Neutrophil (primary cell): ENCODE results near the gene CLASP1.
A peak's percentile ranks its signal among the peaks of the same experiment; 100 is the strongest.
"Not testable (repeated sequence)": the region's sequence is repeated elsewhere in the genome, so short reads cannot be mapped to it uniquely, and the experiment has no call there.

ENCODE experiments used
- H3K27ac ChIP-seq: fragments of 200-600 bp; sonication (generic); 2 replicates; pipeline ENCODE4 v1.5.1; 2016; ENCODE audit warnings: mild to moderate bottlenecking, moderate library complexity
- H3K27me3 ChIP-seq: fragments of 200-600 bp; sonication (generic); 2 replicates; pipeline ENCODE4 v1.6.0; 2016; ENCODE audit warnings: mild to moderate bottlenecking
- H3K36me3 ChIP-seq: fragments of 200-600 bp; sonication (generic); 2 replicates; pipeline ENCODE4 v1.5.1; 2017
- H3K4me1 ChIP-seq, 2 experiments: fragments of 200-600 bp in 1 of 2; sonication (generic) in 1 of 2; 1 replicate in 1 of 2; 2 replicates in 1 of 2; pipeline versions ENCODE4 v1.5.1 to v1.6.1; 2013 to 2016; ENCODE audit warnings: low read depth in 1 of 2, low read length in 1 of 2, mild to moderate bottlenecking in 1 of 2, moderate library complexity in 1 of 2; ENCODE audit not compliant: control insufficient read depth in 1 of 2, insufficient read depth in 1 of 2
- H3K4me3 ChIP-seq, 2 experiments: fragments of 200-600 bp in 1 of 2; sonication (generic) in 1 of 2; 1 replicate in 1 of 2; 2 replicates in 1 of 2; pipeline ENCODE4 v1.5.1; 2013 to 2016; ENCODE audit warnings: low read depth in 1 of 2, low read length in 1 of 2, mild to moderate bottlenecking in 1 of 2, moderate library complexity in 1 of 2
- H3K9me3 ChIP-seq: fragments of 200-600 bp; sonication (generic); 2 replicates; pipeline ENCODE4 v1.5.1; 2016
- TF ChIP-seq, protein P1 (sequence below): fragments of 200-600 bp; sonication (generic); IDR thresholded peaks from 2 replicates; pipeline ENCODE4 v1.5.1; 2016; ENCODE audit warnings: antibody characterized with exemption

The CLASP1 gene

DNA sequence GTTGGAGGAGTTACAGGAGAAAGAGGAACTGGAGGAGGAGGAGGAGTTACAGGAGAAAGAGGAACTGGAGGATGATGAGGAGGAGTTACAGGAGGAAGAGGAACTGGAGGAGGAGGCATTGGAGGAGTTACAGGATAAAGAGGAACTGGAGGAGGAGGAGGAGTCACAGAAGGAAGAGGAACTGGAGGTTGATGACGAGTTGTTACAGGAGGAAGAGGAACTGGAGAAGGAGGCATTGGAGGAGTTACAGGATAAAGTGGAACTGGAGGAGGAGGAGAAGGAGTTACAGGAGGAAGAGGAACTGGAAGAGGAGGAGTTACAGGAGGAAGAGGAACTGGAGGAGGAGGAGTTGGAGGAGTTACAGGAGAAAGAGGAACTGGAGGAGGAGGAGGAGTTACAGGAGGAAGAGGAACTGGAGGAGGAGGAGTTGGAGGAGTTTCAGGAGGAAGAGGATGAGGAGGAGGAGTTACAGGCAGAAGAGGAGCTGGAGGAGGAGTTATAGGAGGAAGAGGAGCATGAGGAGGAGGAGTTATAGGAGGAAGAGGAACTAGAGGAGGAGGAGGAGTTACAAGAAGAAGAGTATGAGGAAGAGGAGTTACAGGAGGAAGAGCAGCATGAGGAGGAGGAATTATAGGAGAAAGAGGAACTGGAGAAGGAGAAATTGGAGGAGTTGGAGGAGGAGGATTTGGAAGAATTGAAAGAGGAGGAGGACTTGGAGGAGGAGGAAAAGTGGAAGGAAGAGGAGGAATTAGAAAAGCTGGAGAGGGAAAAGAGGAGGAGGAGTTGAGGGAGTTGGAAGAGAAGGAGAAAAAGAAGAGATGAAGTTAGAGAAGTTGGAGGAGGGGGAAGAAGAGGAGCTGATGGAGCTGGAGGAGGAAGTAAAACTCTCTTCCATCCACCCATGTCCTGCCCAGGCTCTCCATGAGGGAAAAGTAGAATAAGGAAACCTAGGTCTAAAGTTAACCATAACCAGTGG, 37.2 kb downstream of the CLASP1 start:
- H3K27me3 ChIP-seq = no peaks in the 10 kb centered on the region
- H3K36me3 ChIP-seq = peaks cover 12% of the 10 kb centered on the region
- TF ChIP-seq, protein P1, sequence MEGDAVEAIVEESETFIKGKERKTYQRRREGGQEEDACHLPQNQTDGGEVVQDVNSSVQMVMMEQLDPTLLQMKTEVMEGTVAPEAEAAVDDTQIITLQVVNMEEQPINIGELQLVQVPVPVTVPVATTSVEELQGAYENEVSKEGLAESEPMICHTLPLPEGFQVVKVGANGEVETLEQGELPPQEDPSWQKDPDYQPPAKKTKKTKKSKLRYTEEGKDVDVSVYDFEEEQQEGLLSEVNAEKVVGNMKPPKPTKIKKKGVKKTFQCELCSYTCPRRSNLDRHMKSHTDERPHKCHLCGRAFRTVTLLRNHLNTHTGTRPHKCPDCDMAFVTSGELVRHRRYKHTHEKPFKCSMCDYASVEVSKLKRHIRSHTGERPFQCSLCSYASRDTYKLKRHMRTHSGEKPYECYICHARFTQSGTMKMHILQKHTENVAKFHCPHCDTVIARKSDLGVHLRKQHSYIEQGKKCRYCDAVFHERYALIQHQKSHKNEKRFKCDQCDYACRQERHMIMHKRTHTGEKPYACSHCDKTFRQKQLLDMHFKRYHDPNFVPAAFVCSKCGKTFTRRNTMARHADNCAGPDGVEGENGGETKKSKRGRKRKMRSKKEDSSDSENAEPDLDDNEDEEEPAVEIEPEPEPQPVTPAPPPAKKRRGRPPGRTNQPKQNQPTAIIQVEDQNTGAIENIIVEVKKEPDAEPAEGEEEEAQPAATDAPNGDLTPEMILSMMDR = no peak
- peak overlapping the region; percentile 76 for H3K27ac ChIP-seq
- H3K9me3 ChIP-seq = peaks cover 30% of the 10 kb centered on the region
- no peak overlapping the region for H3K4me3 ChIP-seq
- H3K4me1 ChIP-seq = peaks cover 16 to 17% of the 10 kb centered on the region in 2 experiments

DNA sequence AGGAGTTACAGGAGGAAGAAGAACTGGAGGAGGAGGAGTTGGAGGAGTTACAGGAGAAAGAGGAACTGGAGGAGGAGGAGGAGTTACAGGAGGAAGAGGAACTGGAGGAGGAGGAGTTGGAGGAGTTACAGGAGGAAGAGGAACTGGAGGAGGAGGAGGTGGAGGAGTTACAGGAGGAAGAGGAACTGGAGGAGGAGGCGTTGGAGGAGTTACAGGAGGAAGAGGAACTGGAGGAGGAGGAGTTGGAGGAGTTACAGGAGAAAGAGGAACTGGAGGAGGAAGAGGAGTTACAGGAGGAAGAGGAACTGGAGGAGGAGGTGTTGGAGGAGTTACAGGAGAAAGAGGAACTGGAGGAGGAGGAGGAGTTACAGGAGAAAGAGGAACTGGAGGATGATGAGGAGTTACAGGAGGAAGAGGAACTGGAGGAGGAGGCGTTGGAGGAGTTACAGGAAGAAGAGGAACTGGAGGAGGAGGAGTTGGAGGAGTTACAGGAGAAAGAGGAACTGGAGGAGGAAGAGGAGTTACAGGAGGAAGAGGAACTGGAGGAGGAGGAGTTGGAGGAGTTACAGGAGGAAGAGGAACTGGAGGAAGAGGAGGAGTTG, 38.1 kb downstream of the CLASP1 start:
- Histone ChIP-seq H3K36me3 (peaks cover 12% of the 10 kb centered on the region), H3K27ac (peak overlapping the region; percentile 76), H3K9me3 (peaks cover 30% of the 10 kb centered on the region)
- not testable (repeated sequence) for H3K4me3 ChIP-seq, H3K27me3 ChIP-seq, H3K4me1 ChIP-seq

DNA sequence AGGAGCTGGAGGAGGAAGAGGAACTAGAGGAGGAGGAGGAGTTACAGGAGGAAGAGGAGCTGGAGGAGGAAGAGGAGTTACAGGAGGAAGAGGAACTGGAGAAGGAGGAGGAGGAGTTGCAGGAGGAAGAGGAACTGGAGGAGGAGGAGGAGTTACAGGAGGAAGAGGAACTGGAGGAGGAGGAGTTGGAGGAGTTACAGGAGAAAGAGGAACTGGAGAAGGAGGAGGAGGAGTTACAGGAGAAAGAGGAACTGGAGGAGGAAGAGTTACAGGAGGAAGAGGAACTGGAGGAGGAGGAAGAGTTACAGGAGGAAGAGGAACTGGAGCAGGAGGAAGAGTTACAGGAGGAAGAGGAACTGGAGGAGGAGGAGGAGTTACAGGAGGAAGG, 38.8 kb downstream of the CLASP1 start:
- not testable (repeated sequence) for H3K27me3 ChIP-seq, H3K4me3 ChIP-seq, H3K4me1 ChIP-seq
- peak overlapping the region; percentile 76 for H3K27ac ChIP-seq
- H3K9me3 ChIP-seq = peaks cover 30% of the 10 kb centered on the region
- peaks cover 17% of the 10 kb centered on the region for H3K36me3 ChIP-seq

DNA sequence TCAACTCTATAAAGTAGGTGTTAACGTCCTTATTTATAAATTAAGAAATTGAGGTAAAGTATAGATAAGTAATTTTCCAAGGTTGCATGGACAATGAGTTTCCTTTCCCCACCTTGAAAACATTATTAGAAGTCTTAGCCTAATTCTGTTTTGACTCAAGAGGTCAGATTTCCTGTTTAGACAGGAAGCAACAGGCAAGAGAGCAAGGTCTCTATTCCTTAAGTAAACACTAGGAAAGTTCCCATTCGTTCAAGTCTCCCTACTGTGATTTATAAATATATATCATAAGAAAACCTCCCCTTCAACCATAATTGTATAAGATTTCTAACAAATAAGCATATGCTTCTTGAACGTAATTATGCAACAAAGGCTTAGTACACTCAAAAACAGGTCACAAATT, 40.3 kb downstream of the CLASP1 start:
- TF ChIP-seq, protein P1 = no peak
- Histone ChIP-seq H3K4me3 (no peak overlapping the region), H3K27ac (peak overlapping the region; percentile 76), H3K36me3 (peaks cover 20% of the 10 kb centered on the region), H3K4me1 (no peaks in the 10 kb centered on the region), H3K27me3 (no peaks in the 10 kb centered on the region), H3K9me3 (peaks cover 30% of the 10 kb centered on the region)

DNA sequence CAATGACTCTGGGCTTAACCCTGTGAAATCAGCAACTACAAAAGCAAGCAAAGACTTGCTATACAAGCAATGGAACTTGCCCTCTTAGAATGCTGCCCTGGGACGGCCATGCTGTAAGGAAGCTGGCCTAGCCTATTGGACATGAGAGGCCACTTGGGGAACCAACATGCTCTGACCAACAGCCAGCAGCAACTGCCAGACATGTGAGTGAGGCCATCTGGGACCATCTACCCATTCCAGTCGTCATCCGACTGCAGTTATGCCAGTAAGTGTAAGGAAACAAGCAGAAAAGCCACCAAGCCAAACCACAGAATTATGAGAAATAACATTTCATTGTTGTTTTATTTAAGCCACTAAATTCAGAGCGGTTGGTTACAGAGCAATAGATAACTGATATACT, 40.9 kb downstream of the CLASP1 start:
- Histone ChIP-seq H3K36me3 (peaks cover 20% of the 10 kb centered on the region), H3K27me3 (no peaks in the 10 kb centered on the region), H3K9me3 (peaks cover 30% of the 10 kb centered on the region), H3K4me3 (no peak overlapping the region), H3K27ac (peak overlapping the region; percentile 76), H3K4me1 (no peaks in the 10 kb centered on the region)
- TF ChIP-seq, protein P1 = no peak

DNA sequence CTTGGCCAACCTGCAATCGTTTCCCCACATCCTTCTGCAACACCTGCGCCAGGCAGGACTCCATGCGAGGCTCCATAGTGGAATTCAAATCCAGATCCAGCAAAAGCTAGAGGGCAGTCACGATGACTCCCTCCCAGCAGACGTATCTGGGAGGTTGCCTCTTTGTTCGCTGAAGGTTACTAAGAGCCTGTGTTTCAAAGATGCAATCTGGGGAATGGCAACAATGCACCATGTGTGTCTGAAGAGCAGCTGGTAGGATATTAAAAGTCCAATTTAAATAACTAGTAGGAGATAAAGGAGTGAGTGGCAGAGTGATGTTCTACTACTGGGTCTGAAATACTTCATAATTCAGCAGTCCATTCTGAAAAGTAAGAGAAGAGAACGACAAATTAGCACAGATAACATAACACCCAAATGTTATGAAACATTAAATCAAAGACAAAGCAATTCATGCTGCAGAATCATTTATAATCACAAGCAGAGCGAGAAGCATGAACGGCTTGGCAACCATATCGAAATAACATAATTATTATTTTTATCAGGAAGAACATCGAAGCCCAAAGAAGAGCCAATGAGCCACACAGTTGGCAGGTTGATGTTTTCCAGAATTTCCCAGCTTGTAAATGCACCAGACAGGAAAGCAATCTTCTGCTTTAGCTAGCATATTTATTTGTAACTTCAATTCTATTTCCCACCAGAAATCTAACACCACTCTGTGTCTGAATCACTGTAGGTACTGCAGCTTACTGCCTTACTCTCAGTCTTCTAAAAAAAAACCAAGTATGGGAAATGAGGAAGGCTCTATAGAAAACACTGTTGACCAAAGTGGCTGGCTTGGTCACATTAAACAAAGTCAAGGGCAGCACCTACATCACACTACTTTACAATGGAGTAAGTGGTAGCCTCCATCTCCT, 43.2 kb downstream of the CLASP1 start:
- H3K27me3 ChIP-seq = no peaks in the 10 kb centered on the region
- no peaks in the 10 kb centered on the region for H3K4me1 ChIP-seq
- H3K36me3 ChIP-seq = peaks cover 20% of the 10 kb centered on the region
- H3K27ac ChIP-seq = no peak overlapping the region
- H3K4me3 ChIP-seq = no peak overlapping the region
- peaks cover 16% of the 10 kb centered on the region for H3K9me3 ChIP-seq
- TF ChIP-seq, protein P1 = no peak
